HG03066 (cell line): Measurements from ENCODE around the gene CAMTA1.

Source experiments
- ATAC-seq: cut with Tn5 transposase; IDR thresholded peaks from one replicate; pipeline ENCODE4 v1.9.1; 2021; ENCODE audit warnings: low read depth; ENCODE audit not compliant: unreplicated experiment

Gene CAMTA1

DNA sequence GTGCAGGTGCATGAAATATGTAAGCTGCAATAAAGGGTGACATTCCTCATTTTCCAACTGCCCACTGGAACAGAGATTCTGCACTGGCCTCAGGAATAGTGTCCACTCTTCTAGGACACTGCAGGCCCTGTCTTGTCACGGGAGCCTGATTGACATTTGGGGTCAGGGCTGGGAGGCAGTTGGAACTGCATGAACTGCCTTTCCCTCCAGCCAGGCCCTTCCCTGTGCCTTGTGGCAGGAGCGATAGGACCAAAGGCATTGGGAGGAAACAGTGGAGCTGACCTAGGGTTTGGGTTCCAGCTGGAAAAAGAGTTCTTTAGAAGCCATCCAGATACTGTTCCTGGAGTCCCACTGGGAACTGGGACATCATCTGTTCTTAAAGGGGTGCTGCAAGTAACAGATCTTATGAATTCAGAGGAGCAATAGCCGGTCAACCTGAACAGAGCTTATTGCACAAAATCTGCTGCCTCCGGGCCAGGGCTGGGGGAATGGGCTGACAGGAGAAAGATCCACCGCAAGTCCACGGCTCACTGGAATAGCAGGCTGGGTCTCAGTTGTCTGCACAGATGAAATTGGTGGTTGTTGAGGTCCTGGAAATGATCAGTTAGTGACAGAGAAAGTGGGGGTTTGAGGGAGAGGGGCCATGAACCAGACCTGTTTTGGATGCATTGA lies 451.7 kb downstream of the CAMTA1 start:
- ATAC-seq = no peak

DNA sequence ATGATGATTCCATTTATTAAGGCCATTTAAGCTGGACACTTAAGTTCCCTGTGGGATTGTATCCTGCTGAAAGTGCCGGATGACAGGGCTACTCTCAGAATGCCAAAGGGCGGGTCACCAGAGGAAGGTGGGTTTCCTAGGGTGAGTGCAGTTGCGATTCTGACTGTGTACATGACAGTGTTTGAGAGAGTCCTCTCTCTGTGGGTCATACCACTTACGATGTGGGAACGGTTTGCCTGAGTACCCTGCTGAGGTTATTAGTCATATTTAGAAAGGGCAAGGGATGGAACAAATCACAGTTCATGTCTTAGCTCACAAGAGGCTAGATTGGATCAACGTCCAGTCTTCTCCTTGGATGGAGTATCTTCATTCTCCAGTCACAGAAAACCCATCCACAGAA lies 461.9 kb downstream of the CAMTA1 start:
- no peak for ATAC-seq

DNA sequence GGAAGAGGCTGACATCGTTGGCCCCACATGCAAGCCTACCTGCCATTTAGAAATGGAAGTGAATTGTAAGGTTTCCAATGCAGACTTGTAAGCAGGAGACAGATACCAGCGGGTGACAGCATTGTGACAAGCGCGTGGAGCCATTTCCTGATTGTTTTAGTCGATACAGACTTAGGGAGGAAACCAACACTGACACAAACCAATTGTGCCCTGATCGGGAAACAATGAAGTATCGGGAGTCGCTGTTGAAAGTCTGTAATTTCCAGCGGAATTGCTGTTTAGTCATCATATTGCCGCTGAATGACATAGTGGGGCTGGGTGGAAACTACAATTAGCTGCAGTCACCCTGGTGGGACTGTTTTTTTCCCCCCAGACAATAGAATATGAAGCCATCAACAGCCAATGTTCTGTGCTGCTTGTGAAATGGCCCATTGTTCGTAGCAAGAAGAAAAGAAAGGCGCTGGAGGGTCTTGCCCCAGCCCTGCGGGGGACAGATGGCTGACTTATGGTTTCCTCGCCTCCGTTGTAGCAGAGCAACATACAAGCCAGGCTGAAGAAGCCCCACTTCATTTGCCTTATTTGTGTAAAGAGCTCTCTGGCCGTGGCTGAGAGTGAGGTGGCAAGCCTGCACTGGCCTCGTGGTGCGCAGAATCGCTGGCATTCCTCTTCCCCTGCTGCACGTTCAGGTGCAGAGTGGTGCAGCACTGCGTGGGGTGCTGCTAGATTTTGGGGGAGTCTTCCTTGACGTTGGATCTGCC lies 462.7 kb downstream of the CAMTA1 start:
- no peak for ATAC-seq

DNA sequence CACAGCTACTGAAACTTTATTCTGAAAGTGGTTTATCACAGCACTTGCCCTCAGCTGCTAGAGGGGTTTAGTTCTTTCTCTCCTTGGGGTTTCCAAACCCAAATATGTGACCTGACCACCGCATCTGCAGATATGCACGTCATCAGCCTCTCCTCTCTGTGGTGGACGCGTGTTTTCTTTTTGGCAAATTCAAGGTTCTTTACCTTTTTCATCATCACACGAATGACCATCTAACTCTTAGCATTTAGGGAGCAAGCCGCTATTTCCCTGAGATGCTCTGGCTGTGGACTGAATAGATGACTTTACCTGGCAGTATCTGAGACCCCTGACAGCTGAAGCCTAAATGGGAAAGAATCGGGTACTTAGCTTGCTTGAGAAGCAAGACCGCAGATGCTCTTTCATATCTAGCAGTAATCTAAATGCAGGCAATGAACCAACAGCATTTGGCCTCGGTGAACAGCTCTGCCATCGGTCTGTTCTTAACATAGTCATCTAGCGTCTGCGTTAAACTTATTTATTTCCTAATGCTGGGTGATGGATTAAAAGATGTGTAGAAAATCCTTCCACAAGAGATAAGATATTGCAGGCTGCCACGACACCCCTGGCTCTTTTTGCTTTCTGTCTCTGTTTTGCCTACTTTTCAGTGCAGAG lies 463.4 kb downstream of the CAMTA1 start:
- no peak for ATAC-seq

DNA sequence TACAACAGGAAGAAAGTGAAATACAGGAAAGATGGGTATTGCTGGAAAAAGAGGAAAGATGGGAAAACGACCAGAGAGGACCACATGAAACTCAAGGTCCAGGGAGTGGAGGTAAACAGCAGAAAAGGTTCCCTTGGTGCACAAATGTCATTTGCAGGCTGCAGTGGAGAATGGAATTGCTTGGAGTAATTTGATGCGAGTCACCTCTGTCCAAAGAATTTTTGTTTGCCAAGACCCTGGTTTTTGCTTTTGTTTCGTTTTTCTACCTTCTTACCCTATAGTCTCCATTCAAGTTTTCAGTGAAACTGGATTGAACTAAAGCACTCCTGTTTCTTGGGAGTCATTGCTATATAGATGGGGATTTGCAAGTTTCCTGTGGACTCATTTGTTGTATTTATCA lies 464.3 kb downstream of the CAMTA1 start:
- no peak for ATAC-seq

DNA sequence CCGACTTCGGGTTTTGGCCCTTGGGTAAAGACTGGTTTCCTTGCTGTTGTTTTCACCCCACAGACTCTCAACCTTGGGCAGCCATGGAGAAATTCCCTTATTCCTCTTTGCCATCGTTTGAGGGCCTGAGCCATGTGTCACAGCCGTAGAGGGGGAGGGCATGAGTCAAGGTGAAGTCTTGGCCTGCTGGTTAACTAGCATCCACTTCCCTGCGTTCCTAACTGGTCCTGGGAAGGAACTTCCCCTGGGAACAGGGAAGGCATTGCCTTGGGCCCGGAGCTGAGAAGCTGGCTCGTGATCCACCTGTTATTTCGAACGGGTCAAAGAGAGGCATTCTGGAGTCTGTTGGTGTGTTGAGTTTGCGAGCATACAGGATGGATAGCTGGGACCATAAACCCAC lies 464.9 kb downstream of the CAMTA1 start:
- no peak for ATAC-seq

DNA sequence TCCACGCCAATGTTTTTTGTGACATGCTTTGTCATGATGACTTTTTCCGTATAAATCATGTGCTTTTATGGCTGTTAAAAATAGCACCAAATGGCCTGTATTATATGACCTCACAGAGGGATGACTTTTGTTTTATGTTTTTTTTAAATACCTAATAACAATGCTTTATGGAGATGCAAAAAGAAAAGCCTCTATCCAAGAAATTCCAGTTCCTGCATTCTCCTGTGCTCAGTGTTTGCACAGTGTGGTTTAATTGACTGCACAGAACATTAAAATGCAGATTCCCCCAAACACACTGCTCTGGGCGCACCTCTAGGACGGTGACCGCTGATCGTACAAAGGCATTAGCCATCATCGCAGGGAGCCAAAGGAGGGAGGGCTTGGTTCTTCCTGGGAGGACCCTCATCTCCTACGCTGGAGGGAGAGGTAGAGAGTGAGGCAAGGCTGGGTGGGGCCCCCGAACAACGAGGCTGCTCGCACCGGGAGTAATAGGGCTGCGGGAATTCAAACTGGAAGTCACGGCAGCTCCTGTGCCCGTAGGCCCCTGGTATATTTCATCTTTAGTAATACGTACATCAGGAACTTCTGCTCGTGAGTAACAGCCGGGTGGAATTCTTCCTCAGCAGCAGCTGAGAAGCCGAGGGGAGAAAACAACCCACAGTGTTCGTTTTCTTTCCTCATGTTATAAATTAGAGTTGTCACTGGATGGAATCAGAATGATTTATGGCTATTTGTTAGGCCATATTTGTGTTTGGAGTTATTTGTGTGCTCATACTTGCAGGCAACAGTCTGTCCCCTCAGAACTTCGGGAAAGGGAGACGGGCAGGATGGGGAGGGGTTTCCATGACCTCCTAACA lies 465.6 kb downstream of the CAMTA1 start:
- no peak for ATAC-seq

DNA sequence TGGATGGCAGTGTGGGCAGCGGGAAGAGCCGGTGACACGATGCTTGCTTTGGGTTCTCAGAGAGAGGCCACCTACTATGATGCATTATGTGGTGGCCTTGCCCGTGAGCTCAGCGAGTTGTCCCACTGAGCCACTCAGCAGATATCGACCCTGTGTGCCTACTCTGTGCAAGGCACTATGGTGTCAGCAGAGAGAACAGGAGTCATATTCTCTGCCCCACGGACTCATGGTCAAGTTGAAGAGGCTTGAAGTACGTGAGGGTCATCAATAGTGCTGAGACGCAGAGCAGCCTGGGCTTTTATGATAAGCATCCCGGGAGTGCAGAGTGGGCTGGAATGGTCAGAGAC lies 466.2 kb downstream of the CAMTA1 start:
- ATAC-seq = no peak

DNA sequence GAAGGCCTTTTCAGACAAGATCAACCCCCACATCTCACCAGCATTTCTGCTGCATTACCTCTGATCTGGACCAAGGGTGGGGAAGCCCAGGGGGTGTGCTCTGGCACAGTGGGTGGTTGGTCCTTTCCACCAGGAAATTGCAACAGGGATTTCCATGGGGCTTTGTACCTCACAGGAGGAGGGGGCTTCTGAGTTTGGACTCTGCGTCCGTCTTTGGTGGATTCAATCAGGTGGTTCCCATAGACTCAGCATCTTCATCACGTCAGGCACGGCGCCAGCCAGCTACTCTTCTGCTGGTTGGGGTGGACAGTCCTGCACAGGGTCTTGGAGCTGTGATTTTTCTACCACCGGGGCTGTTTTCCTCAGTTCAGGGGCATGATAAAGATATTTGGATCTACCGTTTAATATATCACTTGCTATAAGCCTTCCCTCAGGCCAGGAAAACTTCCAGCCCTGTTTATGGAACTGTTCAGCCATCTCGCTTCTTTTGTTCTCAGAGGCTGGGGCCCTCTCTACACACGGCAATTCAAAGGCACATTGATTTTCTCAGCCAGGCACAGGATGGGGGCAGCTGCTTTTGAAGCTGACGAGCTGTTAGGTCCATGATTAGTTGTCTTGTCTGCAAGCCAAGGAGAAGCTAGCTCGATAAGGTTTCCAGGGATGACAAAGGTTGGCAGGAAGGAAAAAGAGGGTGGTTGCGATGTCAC lies 467.3 kb downstream of the CAMTA1 start:
- no peak for ATAC-seq

DNA sequence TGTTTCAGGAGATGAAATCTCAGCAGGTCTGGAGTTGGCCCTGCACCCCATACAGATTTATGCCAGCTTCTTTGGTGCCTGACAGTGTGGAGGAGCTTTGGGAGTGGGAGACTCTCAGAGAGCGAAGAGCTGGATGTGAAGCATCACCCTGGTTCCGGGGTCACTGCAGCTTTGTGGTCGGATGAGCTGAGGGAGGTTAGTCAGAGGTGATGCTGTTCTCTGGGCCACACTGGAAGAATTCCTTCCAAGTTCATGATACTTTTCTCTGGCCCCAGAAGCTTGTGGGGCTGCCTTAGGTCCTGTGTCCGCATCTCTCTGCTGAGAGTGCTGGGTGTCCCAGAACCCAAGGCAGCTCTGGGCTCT lies 467.8 kb downstream of the CAMTA1 start:
- no peak for ATAC-seq

DNA sequence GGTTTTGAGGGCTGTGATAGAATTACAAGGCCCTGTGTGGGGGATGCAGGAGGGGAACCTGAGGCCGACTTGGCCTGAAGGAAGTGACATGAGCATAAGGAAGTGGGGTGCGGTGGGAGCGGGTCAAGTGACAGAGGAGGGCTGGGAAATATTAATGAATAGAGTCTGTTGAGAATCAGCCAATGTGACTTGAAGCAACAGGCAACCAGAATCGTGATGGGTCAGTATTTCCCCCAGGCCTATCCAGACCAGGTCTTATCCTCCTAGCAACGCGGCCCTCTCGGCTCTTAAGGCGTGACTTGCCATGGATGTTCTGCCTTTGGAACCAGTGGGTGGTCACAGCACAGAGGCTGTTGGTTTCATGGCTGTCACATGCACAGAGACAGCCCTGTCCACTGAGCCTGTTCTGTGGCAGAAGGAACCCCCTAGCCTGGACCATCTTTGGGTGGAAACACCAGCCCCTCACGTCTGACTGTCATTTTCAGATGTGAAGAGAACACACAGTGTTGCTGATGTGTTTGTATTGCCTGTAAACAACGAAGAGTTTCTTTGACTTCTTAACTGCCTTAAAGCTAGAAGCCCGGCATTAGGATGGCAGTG lies 468.8 kb downstream of the CAMTA1 start:
- no peak for ATAC-seq

DNA sequence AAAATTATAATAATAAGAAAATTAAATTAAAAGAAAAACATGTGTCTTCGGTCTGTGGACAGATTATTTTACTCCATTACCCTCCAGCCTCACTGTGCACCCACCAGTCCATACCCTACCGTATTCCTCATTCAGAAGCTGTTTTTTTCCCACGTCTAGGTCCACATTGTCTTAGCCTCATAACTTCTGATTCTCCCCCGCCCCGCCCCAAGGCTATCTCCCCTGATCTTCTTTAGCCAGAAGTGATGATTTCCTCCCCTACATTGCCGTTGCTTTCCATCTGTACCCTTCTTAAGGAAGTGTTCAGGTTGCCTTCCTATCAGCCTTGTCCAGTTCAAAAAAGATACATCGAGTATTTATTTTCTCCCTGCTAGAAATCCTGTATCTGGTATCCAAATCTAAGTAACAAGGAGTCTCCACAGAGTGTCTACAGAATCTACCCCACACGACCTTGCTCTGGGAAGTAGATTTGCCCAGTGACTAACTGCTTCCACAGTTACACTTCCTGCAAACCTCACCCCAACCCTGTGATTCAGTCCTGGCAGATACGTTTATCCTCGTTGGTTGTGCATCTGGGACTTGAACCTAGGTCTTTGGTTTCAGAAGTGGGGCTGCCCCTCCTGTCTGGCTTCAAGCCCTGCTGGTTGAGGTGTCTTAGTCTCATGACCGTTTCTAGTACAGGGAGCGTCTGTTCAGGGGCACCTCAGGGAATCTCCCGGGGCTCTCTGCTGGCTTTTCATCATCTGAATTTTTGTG lies 470.2 kb downstream of the CAMTA1 start:
- no peak for ATAC-seq

DNA sequence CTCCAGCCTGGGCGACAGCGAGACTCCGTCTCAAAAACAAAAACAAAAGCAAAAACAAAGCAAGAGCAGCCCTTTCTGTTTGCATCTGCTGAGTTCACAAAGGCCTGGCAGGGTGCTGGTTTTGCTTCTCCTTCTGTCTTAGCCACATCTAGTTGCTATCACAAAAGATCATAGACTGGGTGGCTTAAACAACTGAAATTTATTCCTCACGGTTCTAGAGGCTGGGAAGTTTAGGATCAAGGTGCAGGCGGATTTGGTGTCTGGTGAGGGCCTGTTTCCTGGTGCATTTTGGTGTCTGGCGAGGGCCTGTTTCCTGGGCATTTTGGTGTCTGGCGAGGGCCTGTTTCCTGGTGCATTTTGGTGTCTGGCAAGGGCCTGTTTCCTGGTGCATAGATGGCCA lies 471.3 kb downstream of the CAMTA1 start:
- ATAC-seq = no peak

DNA sequence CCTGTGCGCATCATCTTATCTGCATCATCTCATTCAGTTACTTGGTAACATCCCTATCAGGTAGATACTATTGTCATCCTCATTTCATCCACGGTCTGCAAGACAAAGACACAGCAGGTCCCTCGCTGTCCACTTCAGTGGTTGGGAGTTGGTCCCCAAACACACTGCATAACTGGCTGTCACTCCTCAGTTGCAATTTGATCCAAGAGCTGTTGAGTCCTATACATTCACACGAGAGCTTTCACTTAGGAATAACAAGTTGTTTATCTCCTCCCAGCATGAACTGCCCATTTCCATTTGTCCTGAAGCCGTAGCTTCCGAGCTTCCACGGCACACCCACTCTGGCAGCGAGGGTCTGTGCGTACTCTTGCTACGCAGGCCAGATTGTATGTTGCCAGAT lies 472.0 kb downstream of the CAMTA1 start:
- ATAC-seq = no peak

DNA sequence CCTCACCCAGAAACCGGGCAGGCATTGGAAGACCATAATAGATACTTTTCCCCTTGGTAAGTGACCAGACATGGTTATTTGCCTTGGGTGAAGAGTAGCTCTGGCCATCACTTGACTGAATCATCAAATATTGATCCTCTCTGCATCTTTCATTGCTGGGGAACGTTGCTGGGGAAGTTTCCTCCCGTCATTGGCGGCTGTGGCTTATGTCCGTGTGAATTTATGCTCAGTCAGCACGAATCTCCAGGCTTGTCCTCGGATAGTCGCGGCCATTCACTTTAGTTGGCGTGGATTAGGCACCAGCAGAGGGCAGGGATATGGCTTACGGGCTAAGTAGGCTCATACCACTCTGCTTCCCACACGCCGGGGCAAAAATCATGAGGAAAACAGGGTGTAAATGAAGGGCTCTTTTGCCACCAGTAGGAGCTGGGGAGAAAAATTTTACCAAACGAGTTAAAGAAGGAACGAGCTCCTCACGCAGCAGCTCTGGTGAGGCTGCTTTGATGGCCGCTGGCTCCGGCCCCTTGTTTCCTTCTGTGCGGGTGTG lies 473.4 kb downstream of the CAMTA1 start:
- no peak for ATAC-seq

DNA sequence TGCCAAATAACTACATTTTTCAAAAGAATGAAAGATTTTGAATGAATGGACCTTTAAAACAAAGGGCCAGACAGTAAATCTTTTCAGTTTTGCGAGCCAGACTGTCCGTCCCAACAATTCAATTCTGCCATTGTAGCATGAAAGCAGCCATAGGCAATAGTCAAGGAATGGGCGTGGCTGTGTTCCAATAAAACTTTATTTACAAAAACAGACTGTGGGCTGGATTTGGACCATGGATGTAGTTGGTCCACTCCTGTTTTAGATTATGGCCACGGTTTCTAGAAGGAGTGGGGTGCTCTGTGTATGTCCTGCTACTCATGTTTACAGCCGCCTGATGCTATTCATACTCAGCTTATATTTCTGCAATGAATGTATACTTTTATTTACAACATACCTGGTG lies 474.7 kb downstream of the CAMTA1 start:
- ATAC-seq = no peak

DNA sequence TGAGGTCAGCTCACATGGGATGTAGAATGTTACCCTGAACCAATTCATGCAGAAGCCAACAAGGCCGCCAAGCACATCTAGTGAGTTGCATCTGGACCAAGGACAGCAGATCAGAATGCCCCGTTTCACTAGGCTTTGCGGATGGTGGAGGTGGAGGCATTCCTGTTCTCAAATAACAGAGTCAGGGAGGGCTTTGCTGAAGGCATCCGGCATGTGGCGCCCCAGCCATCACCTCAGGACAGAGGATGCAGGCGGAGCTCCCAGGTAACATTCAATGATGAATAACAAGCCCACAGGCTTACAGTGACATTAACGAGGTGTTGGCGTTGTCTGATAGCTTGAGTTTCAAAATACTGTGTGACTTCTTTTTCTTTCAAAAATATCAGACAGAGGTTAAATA lies 476.2 kb downstream of the CAMTA1 start:
- ATAC-seq = no peak

DNA sequence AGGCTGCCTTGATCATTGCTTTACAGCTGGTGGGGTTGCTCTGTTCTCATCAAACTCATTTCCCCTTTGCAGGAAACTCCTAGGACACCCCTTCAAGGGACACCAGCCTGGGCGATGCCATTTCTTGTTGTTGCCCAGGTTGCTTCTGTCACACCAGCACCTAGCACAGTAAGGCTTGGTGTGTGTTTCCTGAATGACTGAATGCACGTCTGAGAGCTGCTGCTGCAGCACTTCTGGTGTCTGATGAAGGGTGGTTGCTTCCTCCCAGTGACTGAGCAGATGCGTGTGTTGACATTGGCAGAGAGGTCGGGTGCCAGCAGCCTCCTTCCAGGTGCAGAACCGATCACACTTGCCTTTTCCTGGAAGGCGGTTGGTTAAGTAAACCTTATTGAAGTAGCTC lies 477.4 kb downstream of the CAMTA1 start:
- ATAC-seq = no peak
